Measurements from ENCODE around the gene CEMIP.

- TF ChIP-seq, protein P1, sequence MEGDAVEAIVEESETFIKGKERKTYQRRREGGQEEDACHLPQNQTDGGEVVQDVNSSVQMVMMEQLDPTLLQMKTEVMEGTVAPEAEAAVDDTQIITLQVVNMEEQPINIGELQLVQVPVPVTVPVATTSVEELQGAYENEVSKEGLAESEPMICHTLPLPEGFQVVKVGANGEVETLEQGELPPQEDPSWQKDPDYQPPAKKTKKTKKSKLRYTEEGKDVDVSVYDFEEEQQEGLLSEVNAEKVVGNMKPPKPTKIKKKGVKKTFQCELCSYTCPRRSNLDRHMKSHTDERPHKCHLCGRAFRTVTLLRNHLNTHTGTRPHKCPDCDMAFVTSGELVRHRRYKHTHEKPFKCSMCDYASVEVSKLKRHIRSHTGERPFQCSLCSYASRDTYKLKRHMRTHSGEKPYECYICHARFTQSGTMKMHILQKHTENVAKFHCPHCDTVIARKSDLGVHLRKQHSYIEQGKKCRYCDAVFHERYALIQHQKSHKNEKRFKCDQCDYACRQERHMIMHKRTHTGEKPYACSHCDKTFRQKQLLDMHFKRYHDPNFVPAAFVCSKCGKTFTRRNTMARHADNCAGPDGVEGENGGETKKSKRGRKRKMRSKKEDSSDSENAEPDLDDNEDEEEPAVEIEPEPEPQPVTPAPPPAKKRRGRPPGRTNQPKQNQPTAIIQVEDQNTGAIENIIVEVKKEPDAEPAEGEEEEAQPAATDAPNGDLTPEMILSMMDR (IDR thresholded peaks at IDR 0.05): no peak
- no peak for TF ChIP-seq ZFX (IDR thresholded peaks at IDR 0.05; ENCODE audit: borderline replicate concordance)
Measured at GRCh38 chr15:80743189-80743833, 35.9 kb upstream of the CEMIP start.
